ENCODE results near the gene OR2J3. TPM values are rescaled to one million over a fixed set of nuclear protein-coding genes. Genes with fewer than 3 reads are reported as not detected.

The OR2J3 gene
- total and polyA plus RNA-seq, 2 donors (not counting 3 experiments of a cell fraction or from before 2014, with no cell fraction given): not detected

GRCh38 chr6:29087213-29087612 lies 20.6 kb upstream of the OR2J3 start, which contains the start of gene OR2B3:
OR2B3 (minus strand) TSS chr6:29087313; CDS start chr6:29087248, 65 bp downstream.
- H3K4me2 ChIP-seq (ENCODE audit: insufficient read depth, low read length): no peak within 1 kb of the TSS
- H3K9me1 ChIP-seq (replicated peaks; ENCODE audit: control insufficient read depth, extremely low read depth, insufficient read depth, low read length): no peaks in the 10 kb centered on the region
- H3K27me3 ChIP-seq (ENCODE audit: control insufficient read depth in 2 of 2, insufficient read depth in 2 of 2, low read length in 2 of 2): no peaks in the 10 kb centered on the region
- no peak within 1 kb of the TSS for H3K27ac ChIP-seq (ENCODE audit: insufficient read depth, low read depth, low read length)
- no peaks in the 10 kb centered on the region for H3K36me3 ChIP-seq (ENCODE audit: control insufficient read depth in 2 of 2, extremely low read depth in 1 of 2, insufficient read depth in 2 of 2, low read length in 2 of 2)
- no peaks in the 10 kb centered on the region for H3K79me2 ChIP-seq (ENCODE audit: control insufficient read depth, insufficient read depth, low read length)
- H3K4me3 ChIP-seq (replicated peaks in 1 of 3; ENCODE audit: insufficient read depth in 1 of 3, low read depth in 1 of 3, low read length in 3 of 3): no peak within 1 kb of the TSS
- BruUV-seq (replicated peaks): no TSS peak
- FAIRE-seq (no peak), DNase-seq (ENCODE audit: low read depth, low spot score) (no peak)
- TF ChIP-seq CTCF (IDR thresholded peaks at IDR 0.05; ENCODE audit: extremely low read depth in 1 of 2, insufficient read depth in 1 of 2, low read depth in 1 of 2, low read length in 2 of 2) (no peak), MAX (IDR thresholded peaks at IDR 0.05; ENCODE audit: insufficient read depth, insufficient read length) (no peak), JUN (IDR thresholded peaks at IDR 0.05; ENCODE audit: borderline replicate concordance, insufficient read depth, insufficient read length, low read depth) (no peak), POLR2A (IDR thresholded peaks at IDR 0.05; ENCODE audit: low read depth, low read length) (no peak), EZH2 (IDR thresholded peaks at IDR 0.05; ENCODE audit: borderline replicate concordance, low read depth, low read length, severe bottlenecking) (no peak), POLR2AphosphoS5 (IDR thresholded peaks at IDR 0.05; ENCODE audit: insufficient read depth, low read depth, low read length) (no peak), GATA2 (IDR thresholded peaks at IDR 0.05; ENCODE audit: insufficient read depth, insufficient read length, low read depth, low read length) (no peak), FOS (IDR thresholded peaks at IDR 0.05; ENCODE audit: borderline replicate concordance, insufficient read depth, low read length) (no peak), MYC (IDR thresholded peaks at IDR 0.05; ENCODE audit: low read depth, low read length) (no peak)
- H3K9ac ChIP-seq (replicated peaks; ENCODE audit: extremely low read depth, insufficient read depth, low read length): no peak within 1 kb of the TSS
- H3K4me1 ChIP-seq (ENCODE audit: control insufficient read depth, extremely low read depth, insufficient read depth, low read length): no peaks in the 10 kb centered on the region
- H2AFZ ChIP-seq (ENCODE audit: low read depth, low read length): no peak within 1 kb of the TSS
- dilution Hi-C loops (cut with MboI; ENCODE audit: extremely low pct_ligation_motif_present, low sequenced_read_pairs) (no loop called here), intact Hi-C loops (cut with micrococcal nuclease) (no loop called here)
- POLR2A ChIA-PET: no interaction called here
- no peaks in the 10 kb centered on the region for H4K20me1 ChIP-seq (replicated peaks; ENCODE audit: control insufficient read depth, extremely low read depth, insufficient read depth, low read length)
- CTCF ChIA-PET: interaction anchor here (1.1 kb wide), 1 partner anchor 15 kb away, joined by 3 read pairs; no protein-coding TSS in a partner anchor
- H3K9me3 ChIP-seq (replicated peaks; ENCODE audit: control insufficient read depth, insufficient read depth, low read length): no peaks in the 10 kb centered on the region
